ENCODE results near the gene MRPL28.
"Not testable (repeated sequence)": the region's sequence is repeated elsewhere in the genome, so short reads cannot be mapped to it uniquely, and the experiment has no call there.

The MRPL28 gene

GRCh38 chr16:373020-373598, 2.8 kb upstream of the MRPL28 start:
- DNase-seq = no peak

DNA sequence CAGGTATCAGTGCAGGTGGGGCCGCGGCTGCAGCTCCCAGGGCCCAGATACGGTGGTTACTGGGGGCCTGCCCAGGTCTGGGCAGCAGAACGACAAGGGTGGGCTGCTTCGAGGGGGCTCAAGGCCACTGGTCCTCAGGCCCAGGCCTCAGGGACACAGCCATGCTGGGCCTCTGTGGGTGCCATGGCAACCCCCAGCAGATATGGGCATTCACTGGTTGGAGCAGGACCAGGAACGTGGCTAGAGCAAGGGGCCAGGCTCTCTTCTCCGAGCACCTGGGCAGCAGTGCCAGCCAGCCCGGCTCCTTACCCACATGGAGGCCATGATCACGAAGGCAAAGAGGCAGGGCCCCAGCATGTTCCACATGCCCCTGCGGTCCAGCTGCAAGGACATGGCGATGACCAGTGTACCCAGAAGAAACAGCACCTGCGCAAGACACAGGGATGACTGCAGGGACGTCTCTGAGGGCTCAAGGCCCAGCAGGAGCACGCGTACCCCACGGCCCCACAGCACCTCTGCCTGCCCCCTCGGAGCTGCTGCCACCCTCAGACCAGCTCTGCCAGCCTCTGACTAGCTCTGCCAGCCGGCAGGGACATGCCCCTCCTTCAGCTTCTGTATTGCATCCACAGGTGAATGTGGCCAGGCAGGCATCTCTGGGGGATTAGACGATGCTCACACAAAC, 2.1 kb upstream of the MRPL28 start:
- no peak for DNase-seq

- DNase-seq = no peak
These were observed 1.4 kb upstream of the MRPL28 start for GRCh38 chr16:371515-372301.

GRCh38 chr16:370979-371514, 709 bp upstream of the MRPL28 start:
- no peak for DNase-seq

GRCh38 chr16:369866-370436, 387 bp downstream of the MRPL28 start:
- no peak for DNase-seq

GRCh38 chr16:369275-369865, 968 bp downstream of the MRPL28 start:
- DNase-seq = no peak

- DNase-seq = no peak
These were observed 1.8 kb downstream of the MRPL28 start for GRCh38 chr16:368388-369158.

DNA sequence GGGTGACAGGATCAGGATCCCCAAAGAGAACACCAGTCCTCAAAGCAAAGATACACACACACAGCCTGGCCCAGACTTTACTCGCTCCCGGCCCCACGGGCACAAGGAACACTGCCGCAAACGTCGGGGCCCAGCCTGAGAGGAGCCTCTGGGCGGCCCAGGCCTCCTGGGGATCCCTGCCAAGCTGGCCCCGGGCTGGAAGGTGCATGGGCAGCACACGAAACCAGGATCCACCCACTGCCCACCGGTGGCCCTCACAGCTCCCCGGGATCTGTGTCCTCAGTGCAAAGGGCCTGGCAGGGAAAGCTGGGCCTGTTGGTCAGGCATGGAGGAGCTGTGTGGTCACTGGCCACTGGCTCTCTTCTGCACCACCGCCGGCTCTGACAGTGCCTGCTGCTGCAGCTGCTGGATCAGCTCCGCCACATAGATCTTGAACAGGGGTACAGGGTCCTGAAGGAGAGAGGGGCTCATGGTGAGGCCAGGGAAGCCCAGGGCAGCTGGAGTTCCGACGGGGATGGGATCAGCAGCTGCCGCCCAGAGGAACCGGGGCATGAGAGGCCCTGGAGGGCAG, 2.9 kb downstream of the MRPL28 start:
- DNase-seq = no peak

GRCh38 chr16:366476-366875, 3.9 kb downstream of the MRPL28 start:
- no peak for DNase-seq

- no peak for DNase-seq
These were observed 5.5 kb downstream of the MRPL28 start for GRCh38 chr16:364595-365491.

DNA sequence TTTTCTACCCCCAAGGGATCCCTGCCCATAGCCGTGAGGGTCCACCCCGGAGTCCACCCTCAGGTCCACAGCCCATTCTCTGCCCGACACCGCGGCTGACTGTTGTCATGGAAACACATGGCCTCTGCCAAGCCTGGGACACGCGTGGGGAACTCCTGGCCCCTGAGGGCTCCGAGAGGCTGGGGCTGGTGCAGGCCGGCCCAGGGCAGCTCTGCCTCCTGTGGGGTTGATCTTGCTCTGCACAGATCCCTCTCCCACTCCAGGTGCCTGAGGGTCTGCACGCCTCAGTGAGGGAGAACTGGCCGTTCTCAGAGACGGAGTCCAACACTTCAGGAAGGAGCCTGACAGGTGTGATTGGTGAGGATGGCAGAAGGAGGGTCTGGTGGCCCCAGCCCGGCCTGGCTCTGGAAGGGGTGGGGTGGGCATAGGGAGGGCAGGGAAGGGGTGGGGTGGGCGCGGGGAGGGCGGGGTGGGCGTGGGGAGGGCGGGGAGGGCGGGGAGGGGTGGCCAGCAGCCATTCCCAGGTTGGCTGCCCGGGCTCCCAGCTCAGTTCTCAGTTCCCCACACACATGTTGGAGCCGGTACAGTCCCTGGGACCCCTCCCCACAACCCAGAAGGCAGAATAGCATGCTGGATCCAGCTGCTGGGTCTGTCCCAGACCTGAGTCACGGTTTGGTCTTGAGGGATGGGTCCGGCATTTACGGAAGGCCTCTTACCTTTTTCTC, 6.4 kb downstream of the MRPL28 start:
- no peak for DNase-seq

- DNase-seq = no peak
These were observed 7.1 kb downstream of the MRPL28 start for GRCh38 chr16:363110-363765.

DNA sequence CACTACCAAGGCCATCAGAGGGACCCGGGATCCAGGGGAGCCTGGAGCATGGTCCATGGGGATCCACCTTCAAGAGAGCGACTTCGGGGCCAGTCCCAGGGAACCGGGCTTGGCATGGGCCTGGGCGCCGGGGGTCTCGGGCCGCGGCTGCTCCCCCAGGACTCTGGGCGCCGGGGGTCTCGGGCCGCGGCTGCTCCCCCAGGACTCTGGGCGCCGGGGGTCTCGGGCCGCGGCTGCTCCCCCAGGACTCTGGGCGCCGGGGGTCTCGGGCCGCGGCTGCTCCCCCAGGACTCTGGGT, 7.7 kb downstream of the MRPL28 start:
- DNase-seq = not testable (repeated sequence)

DNA sequence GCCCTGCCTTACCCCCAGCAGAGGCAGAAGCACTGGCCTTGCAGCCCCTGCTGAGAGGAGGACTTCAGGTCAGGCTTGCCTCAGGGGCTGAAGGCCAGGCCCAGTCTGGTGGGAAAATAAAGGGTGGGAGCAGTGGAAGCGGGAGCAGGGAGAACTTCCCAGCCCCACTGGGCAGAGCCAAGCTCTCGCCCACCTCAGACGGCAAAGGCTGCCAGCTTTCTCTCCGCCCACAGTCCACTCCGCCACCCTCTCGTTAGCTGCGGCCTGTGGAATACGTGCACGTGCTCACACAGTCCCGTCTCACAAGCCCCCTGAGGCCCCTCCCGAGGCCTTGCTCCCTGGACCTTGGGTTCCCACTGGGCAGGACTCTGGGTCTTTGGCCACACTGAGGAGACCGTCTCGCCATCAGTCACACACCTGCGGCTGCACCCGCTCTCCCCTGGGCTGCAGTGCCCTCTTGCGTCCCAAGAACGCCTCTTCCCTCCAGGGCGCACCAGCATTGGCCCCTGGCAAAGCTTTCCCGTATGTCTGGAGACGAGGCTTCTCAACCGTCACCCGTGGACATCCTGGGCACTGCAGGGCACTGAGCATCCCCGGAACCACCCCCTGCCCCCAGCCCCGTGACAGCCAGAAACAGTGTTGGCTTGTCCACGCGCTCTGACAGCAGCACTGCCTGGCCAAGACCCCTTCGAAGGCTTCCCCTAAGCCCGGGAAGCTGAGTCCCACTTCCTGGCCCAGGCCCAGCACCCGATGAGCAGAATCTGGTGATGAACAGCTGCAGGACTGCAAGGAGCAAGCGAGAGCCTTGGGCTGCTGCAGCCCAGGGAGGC, 8.3 kb downstream of the MRPL28 start:
- peak; percentile 82 for DNase-seq

DNA sequence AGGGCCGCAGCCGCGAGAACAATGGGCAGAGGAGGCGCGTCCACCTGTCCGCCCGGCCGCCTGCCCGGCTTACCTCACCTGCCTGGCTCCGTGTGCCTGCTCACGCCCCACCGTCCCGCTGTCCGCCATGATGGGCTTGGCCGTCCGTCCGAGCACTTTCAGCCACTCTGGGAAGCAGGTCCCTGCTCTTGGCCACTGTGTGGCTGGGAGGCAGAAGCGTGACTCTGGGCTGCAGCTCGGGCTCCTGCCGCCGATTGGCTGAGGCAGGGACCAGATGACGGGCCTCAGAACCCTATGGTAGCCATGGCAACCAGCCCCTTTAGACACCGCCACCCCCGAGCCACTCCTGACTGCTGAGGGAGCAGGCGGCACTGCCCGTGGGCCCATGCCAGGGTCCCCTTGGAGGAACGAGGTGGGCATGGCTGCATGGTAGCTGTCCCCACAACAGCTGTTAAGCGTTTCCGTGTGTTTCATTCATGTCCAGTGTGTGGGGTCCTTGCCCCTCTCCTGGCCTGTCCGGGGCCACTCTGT, 8.9 kb downstream of the MRPL28 start:
- DNase-seq = no peak

- no peak for DNase-seq
These were observed 9.5 kb downstream of the MRPL28 start for GRCh38 chr16:360698-361336.

GRCh38 chr16:359871-360697, 10.3 kb downstream of the MRPL28 start:
- no peak for DNase-seq
